WTC11 (cell line): Measurements from ENCODE around the gene RANBP17. TPM values are rescaled to one million over a fixed set of nuclear protein-coding genes. Genes with fewer than 3 reads are reported as not detected.
A peak's percentile ranks its signal among the peaks of the same experiment; 100 is the strongest.

Experiments
- ATAC-seq: fragments of 200-7000 bp; cut with Tn5 transposase; 2 replicates; pipeline ENCODE4 v1.10.0; 2021; ENCODE audit warnings: mild to moderate bottlenecking, moderate library complexity
- CTCF ChIA-PET: fragments of 300-600 bp; sonication (Branson Sonifier 250); formaldehyde crosslinking; loops from one replicate; lab custom pipeline; 2021; ENCODE audit warnings: antibody characterized with exemption; lab: Charles Lee
- POLR2A ChIA-PET: fragments of 350-600 bp; sonication (Branson Sonifier 250); formaldehyde crosslinking; loops from one replicate; lab custom pipeline; 2021; ENCODE audit warnings: antibody characterized with exemption; lab: Charles Lee
- DNase-seq: peaks from one replicate; pipeline ENCODE4 v3.0.0; 2021; ENCODE audit warnings: low spot score
- H3K27ac Mint-ChIP-seq: 2 replicates; pipeline ENCODE4 v1.8.0; 2021; ENCODE audit warnings: mixed read lengths
- H3K27me3 Mint-ChIP-seq: 2 replicates; pipeline ENCODE4 v1.8.0; 2021; ENCODE audit warnings: low read depth, mild to moderate bottlenecking, moderate library complexity, mixed read lengths
- H3K36me3 Mint-ChIP-seq: 2 replicates; pipeline ENCODE4 v1.8.0; 2021; ENCODE audit warnings: mixed read lengths
- H3K4me1 Mint-ChIP-seq: 2 replicates; pipeline ENCODE4 v1.8.0; 2022; ENCODE audit warnings: mixed read lengths
- H3K4me3 Mint-ChIP-seq: 2 replicates; pipeline ENCODE4 v1.8.0; 2021; ENCODE audit warnings: mild to moderate bottlenecking, moderate library complexity, mixed read lengths
- H3K9me3 Mint-ChIP-seq: 2 replicates; pipeline ENCODE4 v1.8.0; 2021; ENCODE audit warnings: mixed read lengths
- ATF3 ChIP-seq: sonication (generic); formaldehyde crosslinking; conservative IDR thresholded peaks from 2 replicates; pipeline ENCODE4 v1.8.1; 2022; ENCODE audit warnings: mild to moderate bottlenecking, missing genetic modification reagents
- CBFB ChIP-seq: sonication (generic); formaldehyde crosslinking; IDR thresholded peaks from 2 replicates; pipeline ENCODE4 v1.8.1; 2022; ENCODE audit warnings: mild to moderate bottlenecking, low read depth, missing genetic modification reagents
- E2F4 ChIP-seq: sonication (generic); formaldehyde crosslinking; IDR thresholded peaks from 2 replicates; pipeline ENCODE4 v1.8.1; 2022; ENCODE audit warnings: low read depth, mild to moderate bottlenecking, moderate library complexity, missing genetic modification reagents, borderline replicate concordance
- ELF4 ChIP-seq: sonication (generic); formaldehyde crosslinking; IDR thresholded peaks from 2 replicates; pipeline ENCODE4 v1.8.1; 2022; ENCODE audit warnings: low read depth, mild to moderate bottlenecking, moderate library complexity, missing genetic modification reagents
- FOXK1 ChIP-seq: sonication (generic); formaldehyde crosslinking; IDR thresholded peaks from 2 replicates; pipeline ENCODE4 v1.8.0; 2022; ENCODE audit warnings: mild to moderate bottlenecking, moderate library complexity, missing genetic modification reagents
- GABPB1 ChIP-seq: sonication (generic); formaldehyde crosslinking; IDR thresholded peaks from 2 replicates; pipeline ENCODE4 v1.8.1; 2023; ENCODE audit warnings: mild to moderate bottlenecking, missing genetic modification reagents
- JUN ChIP-seq: sonication (generic); formaldehyde crosslinking; IDR thresholded peaks from 2 replicates; pipeline ENCODE4 v1.8.0; 2023; ENCODE audit warnings: mild to moderate bottlenecking, missing genetic modification reagents
- MYBL2 ChIP-seq: sonication (generic); formaldehyde crosslinking; IDR thresholded peaks from 2 replicates; pipeline ENCODE4 v1.8.1; 2023; ENCODE audit warnings: mild to moderate bottlenecking, moderate library complexity, missing genetic modification reagents
- NR3C1 ChIP-seq: sonication (generic); formaldehyde crosslinking; conservative IDR thresholded peaks from 2 replicates; pipeline ENCODE4 v1.8.1; 2023; ENCODE audit warnings: low read depth, mild to moderate bottlenecking, missing genetic modification reagents
- OVOL2 ChIP-seq: fragments of 250-450 bp; sonication (Bioruptor Pico); IDR thresholded peaks from 2 replicates; pipeline ENCODE4 v1.9.0; 2021; ENCODE audit warnings: mild to moderate bottlenecking, borderline replicate concordance
- RORB ChIP-seq: fragments of 250-450 bp; sonication (Bioruptor Pico); IDR thresholded peaks from 2 replicates; pipeline ENCODE4 v1.9.0; 2021; ENCODE audit warnings: mild to moderate bottlenecking
- SOX15 ChIP-seq: fragments of 250-450 bp; sonication (Bioruptor Pico); IDR thresholded peaks from 2 replicates; pipeline ENCODE4 v1.9.0; 2021; ENCODE audit warnings: mild to moderate bottlenecking
- TP53 ChIP-seq: sonication (generic); formaldehyde crosslinking; IDR thresholded peaks from 2 replicates; pipeline ENCODE4 v1.8.1; 2023; ENCODE audit warnings: mild to moderate bottlenecking, missing genetic modification reagents
- ZNF138 ChIP-seq: sonication (generic); formaldehyde crosslinking; conservative IDR thresholded peaks from 2 replicates; pipeline ENCODE4 v1.8.1; 2022; ENCODE audit warnings: mild to moderate bottlenecking, moderate library complexity, missing genetic modification reagents
- ZNF232 ChIP-seq: sonication (generic); formaldehyde crosslinking; IDR thresholded peaks from 2 replicates; pipeline ENCODE4 v1.8.0; 2022; ENCODE audit warnings: mild to moderate bottlenecking, missing genetic modification reagents
- ZNF416 ChIP-seq: fragments of 250-450 bp; sonication (Bioruptor Pico); IDR thresholded peaks from 2 replicates; pipeline ENCODE4 v1.9.0; 2021; ENCODE audit warnings: mild to moderate bottlenecking, inconsistent platforms
- ZNF671 ChIP-seq: fragments of 250-450 bp; sonication (Bioruptor Pico); IDR thresholded peaks from 2 replicates; pipeline ENCODE4 v1.8.0; 2021; ENCODE audit warnings: mild to moderate bottlenecking
- ZSCAN18 ChIP-seq: fragments of 250-450 bp; sonication (Bioruptor Pico); IDR thresholded peaks from 2 replicates; pipeline ENCODE4 v2.1.2; 2022; ENCODE audit warnings: mild to moderate bottlenecking, moderate library complexity
- total RNA-seq: library from RNA; stranded (reverse); gene quantifications from 3 replicates; pipeline ENCODE4 v1.2.3, GENCODE V29; 2021
- TF ChIP-seq, protein P1 (sequence below): sonication (generic); formaldehyde crosslinking; IDR thresholded peaks from 2 replicates; pipeline ENCODE4 v1.8.0; 2022; ENCODE audit warnings: mild to moderate bottlenecking, missing genetic modification reagents
- TF ChIP-seq, protein P2 (sequence below): sonication (generic); formaldehyde crosslinking; IDR thresholded peaks from 2 replicates; pipeline ENCODE4 v1.8.1; 2022; ENCODE audit warnings: missing genetic modification reagents, borderline replicate concordance

Gene RANBP17
- total RNA-seq, 1 experiment from 2014 or later, result 23.1 TPM

GRCh38 chr5:171315386-171315891, 453.6 kb downstream of the RANBP17 start (continued):
- TF ChIP-seq NR3C1 (CRISPR knock-in tag) (no peak), ELF4 (no peak), RORB (CRISPR knock-in tag) (no peak), ZSCAN18 (no peak)
- TF ChIP-seq, protein P1, sequence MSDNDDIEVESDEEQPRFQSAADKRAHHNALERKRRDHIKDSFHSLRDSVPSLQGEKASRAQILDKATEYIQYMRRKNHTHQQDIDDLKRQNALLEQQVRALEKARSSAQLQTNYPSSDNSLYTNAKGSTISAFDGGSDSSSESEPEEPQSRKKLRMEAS, result 0 out of 2 replicates have a peak, but pooled peaks have one; percentile 42

GRCh38 chr5:171315925-171316257, 454.1 kb downstream of the RANBP17 start:
- H3K36me3 Mint-ChIP-seq, result no peaks in the 10 kb centered on the region
- no peak overlapping the region for H3K27ac Mint-ChIP-seq
- CTCF ChIA-PET, result interaction anchor here (0.9 to 1.4 kb wide), 4 partner anchors 8 to 109 kb away, joined by 3 to 10 read pairs (median 4); no protein-coding TSS in a partner anchor
- TF ChIP-seq MYBL2 (CRISPR knock-in tag) (no peak), TP53 (CRISPR knock-in tag) (no peak), SOX15 (CRISPR knock-in tag) (no peak), CBFB (no peak), OVOL2 (CRISPR knock-in tag) (no peak), ZNF416 (CRISPR knock-in tag) (no peak), ZSCAN18 (no peak)
- TF ChIP-seq, protein P2, sequence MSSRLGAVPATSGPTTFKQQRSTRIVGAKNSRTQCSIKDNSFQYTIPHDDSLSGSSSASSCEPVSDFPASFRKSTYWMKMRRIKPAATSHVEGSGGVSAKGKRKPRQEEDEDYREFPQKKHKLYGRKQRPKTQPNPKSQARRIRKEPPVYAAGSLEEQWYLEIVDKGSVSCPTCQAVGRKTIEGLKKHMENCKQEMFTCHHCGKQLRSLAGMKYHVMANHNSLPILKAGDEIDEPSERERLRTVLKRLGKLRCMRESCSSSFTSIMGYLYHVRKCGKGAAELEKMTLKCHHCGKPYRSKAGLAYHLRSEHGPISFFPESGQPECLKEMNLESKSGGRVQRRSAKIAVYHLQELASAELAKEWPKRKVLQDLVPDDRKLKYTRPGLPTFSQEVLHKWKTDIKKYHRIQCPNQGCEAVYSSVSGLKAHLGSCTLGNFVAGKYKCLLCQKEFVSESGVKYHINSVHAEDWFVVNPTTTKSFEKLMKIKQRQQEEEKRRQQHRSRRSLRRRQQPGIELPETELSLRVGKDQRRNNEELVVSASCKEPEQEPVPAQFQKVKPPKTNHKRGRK (CRISPR knock-in tag), result no peak
- TF ChIP-seq, all 79 proteins: peak for 0
- Mint-ChIP-seq H3K9me3 (no peaks in the 10 kb centered on the region), H3K4me1 (peaks cover 60% of the 10 kb centered on the region), H3K4me3 (peak overlapping the region; percentile 41), H3K27me3 (peaks cover 98% of the 10 kb centered on the region)
- DNase-seq (no peak), ATAC-seq (no peak)
- POLR2A ChIA-PET, result no interaction called here

GRCh38 chr5:171316258-171317121, 454.7 kb downstream of the RANBP17 start:
- Mint-ChIP-seq H3K9me3 (no peaks in the 10 kb centered on the region), H3K27me3 (peaks cover 98% of the 10 kb centered on the region), H3K4me3 (peak overlapping the region; percentile 41), H3K4me1 (peaks cover 64% of the 10 kb centered on the region), H3K36me3 (no peaks in the 10 kb centered on the region), H3K27ac (no peak overlapping the region)
- ChIA-PET POLR2A (no interaction called here), CTCF (interaction anchor here (0.9 to 1.4 kb wide), 4 partner anchors 8 to 109 kb away, joined by 3 to 10 read pairs (median 4); no protein-coding TSS in a partner anchor)
- TF ChIP-seq FOXK1 (no peak), ZNF232 (CRISPR knock-in tag) (no peak), ZNF138 (CRISPR knock-in tag) (no peak), E2F4 (CRISPR knock-in tag) (no peak), ZNF671 (no peak), GABPB1 (CRISPR knock-in tag) (no peak), ATF3 (no peak), JUN (CRISPR knock-in tag) (no peak)
- DNase-seq, result peak; percentile 58
- ATAC-seq, result peak; percentile 14
